Keratinocyte (primary cell): Measurements from ENCODE around the gene FEN1. TPM values are rescaled to one million over a fixed set of nuclear protein-coding genes. Genes with fewer than 3 reads are reported as not detected.

ENCODE experiments used
- DNase-seq: peaks from one replicate; pipeline ENCODE4 v3.0.0-alpha.2; 2011; ENCODE audit warnings: low read depth, missing footprints, low spot score
- FAIRE-seq: peaks from 2 replicates; lab custom pipeline; 2011; peaks lifted over from hg19 to GRCh38; lab: Jason Lieb, UNC
- H2AFZ ChIP-seq: 2 replicates; pipeline ENCODE4 v1.6.0; 2012; ENCODE audit warnings: low read length, control low read depth, inconsistent platforms; ENCODE audit not compliant: control insufficient read depth
- H3K27ac ChIP-seq: 2 replicates; pipeline ENCODE4 v1.5.1; 2011; ENCODE audit warnings: low read length; ENCODE audit not compliant: control insufficient read depth, insufficient read depth
- H3K27me3 ChIP-seq: 3 replicates; pipeline ENCODE4 v1.6.0; 2011; ENCODE audit warnings: low read length; ENCODE audit not compliant: control insufficient read depth, insufficient read depth; ENCODE audit errors: extremely low read depth
- H3K36me3 ChIP-seq, 2 experiments: 2 replicates in 1 of 2; 3 replicates in 1 of 2; pipeline ENCODE4 v1.5.1; 2011; ENCODE audit warnings: low read length in 2 of 2, mild to moderate bottlenecking in 1 of 2; ENCODE audit not compliant: control insufficient read depth in 2 of 2, insufficient read depth in 2 of 2; ENCODE audit errors: extremely low read depth in 1 of 2
- H3K4me1 ChIP-seq: 3 replicates; pipeline ENCODE4 v1.5.1; 2011; ENCODE audit warnings: low read length; ENCODE audit not compliant: control insufficient read depth, insufficient read depth; ENCODE audit errors: extremely low read depth
- H3K4me2 ChIP-seq: 3 replicates; pipeline ENCODE4 v1.6.0; 2011; ENCODE audit warnings: low read depth, low read length; ENCODE audit not compliant: control insufficient read depth, insufficient read depth; ENCODE audit errors: extremely low read depth
- H3K4me3 ChIP-seq, 3 experiments: fragments of 200-600 bp in 1 of 3; sonication (generic) in 1 of 3; 2 replicates in 2 of 3; 3 replicates in 1 of 3; pipeline ENCODE4 v1.5.1; 2011 to 2016; ENCODE audit warnings: low read length in 3 of 3, mild to moderate bottlenecking in 3 of 3, control low read depth in 2 of 3, inconsistent platforms in 1 of 3, low read depth in 1 of 3, mixed read lengths in 1 of 3, mixed run types in 1 of 3, moderate library complexity in 1 of 3; ENCODE audit not compliant: control insufficient read depth in 2 of 3, insufficient read depth in 2 of 3; ENCODE audit errors: extremely low read depth in 1 of 3
- H3K79me2 ChIP-seq: 2 replicates; pipeline ENCODE4 v1.6.0; 2012; ENCODE audit warnings: low read length; ENCODE audit not compliant: control insufficient read depth, insufficient read depth
- H3K9ac ChIP-seq: 3 replicates; pipeline ENCODE4 v1.6.0; 2011; ENCODE audit warnings: low read length; ENCODE audit not compliant: control insufficient read depth, insufficient read depth; ENCODE audit errors: extremely low read depth
- H3K9me1 ChIP-seq: 3 replicates; pipeline ENCODE4 v1.6.0; 2011; ENCODE audit warnings: low read length; ENCODE audit not compliant: control insufficient read depth, insufficient read depth; ENCODE audit errors: extremely low read depth
- H3K9me3 ChIP-seq: 2 replicates; pipeline ENCODE4 v1.5.1; 2012; ENCODE audit warnings: low read depth, low read length; ENCODE audit not compliant: control insufficient read depth
- H4K20me1 ChIP-seq: 3 replicates; pipeline ENCODE4 v1.6.0; 2011; ENCODE audit warnings: low read length; ENCODE audit not compliant: control insufficient read depth, insufficient read depth; ENCODE audit errors: extremely low read depth
- CTCF ChIP-seq, 3 experiments: IDR thresholded peaks in 1 of 3; conservative IDR thresholded peaks in 1 of 3; optimal IDR thresholded peaks in 1 of 3; 2 replicates in 2 of 3; 3 replicates in 1 of 3; pipeline versions ENCODE3 to v1.5.1; 2011; ENCODE audit warnings: low read length in 3 of 3, mild to moderate bottlenecking in 3 of 3, moderate library complexity in 2 of 3, control low read depth in 1 of 3, inconsistent platforms in 1 of 3; ENCODE audit not compliant: insufficient read depth in 2 of 3; ENCODE audit errors: extremely low read depth in 1 of 3
- EZH2 ChIP-seq: IDR thresholded peaks from one replicate; pipeline ENCODE4 v1.6.1; 2012; ENCODE audit warnings: inconsistent platforms, mild to moderate bottlenecking, low read length, moderate library complexity
- dilution Hi-C: fragments of 300-500 bp; cut with MboI; formaldehyde crosslinking; loops from one replicate; pipeline ENCODE4 v1.7.0; 2020; ENCODE audit warnings: low sequenced_read_pairs; ENCODE audit not compliant: extremely low pct_ligation_motif_present
- polyA plus RNA-seq, 5 experiments: library from polyadenylated mRNA; depleted of rRNA in 3 of 5; stranded (reverse) in 3 of 5; stranded (forward) in 1 of 5; unstranded in 1 of 5; fragments of >200 nt; gene quantifications; 1 replicate in 1 of 5; 2 replicates in 3 of 5; 3 replicates in 1 of 5; pipeline versions ENCODE4 v1.2.1 to v1.2.3, GENCODE V29; 2011 to 2012; ENCODE audit warnings: missing spikeins in 2 of 5, low read depth in 1 of 5, low replicate concordance in 1 of 5

FEN1 gene
- polyA plus RNA-seq, 1 donor (not counting 4 experiments of a cell fraction or from before 2014, with no cell fraction given): 26.7 TPM

GRCh38 chr11:61846362-61847020, 53.8 kb downstream of the FEN1 start:
- H3K4me3 ChIP-seq: no peak overlapping the region
- H3K27ac ChIP-seq: no peak overlapping the region
- H3K9me3 ChIP-seq: no peaks in the 10 kb centered on the region
- FAIRE-seq (no peak), DNase-seq (no peak)
- no peaks in the 10 kb centered on the region for H3K4me1 ChIP-seq
- no peak overlapping the region for H2AFZ ChIP-seq
- H3K9ac ChIP-seq: no peak overlapping the region
- no peaks in the 10 kb centered on the region for H3K27me3 ChIP-seq
- TF ChIP-seq CTCF (optimal IDR thresholded peaks at IDR 0.05 in 1 of 3, IDR thresholded peaks at IDR 0.05 in 1 of 3, conservative IDR thresholded peaks at IDR 0.05 in 1 of 3; ENCODE audit: extremely low read depth in 1 of 3, insufficient read depth in 2 of 3, low read length in 3 of 3) (no peak), EZH2 (no peak)
- H3K4me2 ChIP-seq: no peak overlapping the region
- dilution Hi-C loops: no loop called here
- peaks cover 23 to 52% of the 10 kb centered on the region in 2 experiments for H3K36me3 ChIP-seq
- peaks cover 2% of the 10 kb centered on the region for H4K20me1 ChIP-seq
- no peaks in the 10 kb centered on the region for H3K79me2 ChIP-seq
- no peaks in the 10 kb centered on the region for H3K9me1 ChIP-seq

Other genes starting within 250 kb of the FEN1 start
- 2.0 to 4.4 TPM (median 2.6 TPM) in 3 replicates for gene SYT7, start 211.8 kb upstream of the FEN1 start, polyA plus RNA-seq
- 0.03 to 0.08 TPM (median 0.04 TPM) in 3 replicates for gene DAGLA, start 112.5 kb upstream of the FEN1 start, polyA plus RNA-seq
- gene MYRF, start 40.3 kb upstream of the FEN1 start, polyA plus RNA-seq: 0.14 to 0.24 TPM (median 0.24 TPM) in 3 replicates
- gene TMEM258, start 312 bp upstream of the FEN1 start, polyA plus RNA-seq: 188 to 324 TPM (median 249 TPM) in 3 replicates
- 19.0 to 34.0 TPM (median 32.0 TPM) in 3 replicates for gene FADS1, start 24.1 kb downstream of the FEN1 start, polyA plus RNA-seq
- gene FADS2, start 35.4 kb downstream of the FEN1 start, polyA plus RNA-seq: 175 to 319 TPM (median 196 TPM) in 3 replicates
- 33.9 to 112 TPM (median 38.7 TPM) in 3 replicates for gene FADS3, start 98.6 kb downstream of the FEN1 start, polyA plus RNA-seq
- 0.31 to 0.66 TPM (median 0.32 TPM) in 3 replicates for gene RAB3IL1, start 124.7 kb downstream of the FEN1 start, polyA plus RNA-seq
- gene BEST1, start 157.4 kb downstream of the FEN1 start, polyA plus RNA-seq: 0.02 to 0.28 TPM (median 0.13 TPM) in 3 replicates
- 1,058 to 1,956 TPM (median 1,726 TPM) in 3 replicates for gene FTH1, start 174.7 kb downstream of the FEN1 start, polyA plus RNA-seq